ENCODE measurements around the gene AOC3.
A peak's percentile ranks its signal among the peaks of the same experiment; 100 is the strongest.
"Not testable (repeated sequence)": the region's sequence is repeated elsewhere in the genome, so short reads cannot be mapped to it uniquely, and the experiment has no call there.

AOC3 gene

GRCh38 chr17:42894283-42895184, 43.5 kb downstream of the AOC3 start:
- no peak for DNase-seq

GRCh38 chr17:42895185-42895555, 44.2 kb downstream of the AOC3 start:
- DNase-seq, result peak in 1 of 2 donors; percentile 12

GRCh38 chr17:42898147-42898811, 47.3 kb downstream of the AOC3 start:
- no peak for DNase-seq

GRCh38 chr17:42899981-42900380, 49.0 kb downstream of the AOC3 start:
- DNase-seq, result not testable (repeated sequence)

GRCh38 chr17:42900460-42901331, 49.7 kb downstream of the AOC3 start, which contains the start of gene G6PC1:
Gene G6PC1 (plus strand): TSS chr17:42900799. CDS start chr17:42900877, 78 bp downstream.
- peak in 1 of 2 donors; percentile 13 for DNase-seq

- DNase-seq, result peak; percentile 42 to 61
Measured at GRCh38 chr17:42901535-42902229, 50.7 kb downstream of the AOC3 start.

GRCh38 chr17:42904110-42904469, 53.1 kb downstream of the AOC3 start:
- DNase-seq, result no peak

GRCh38 chr17:42906772-42907446, 55.9 kb downstream of the AOC3 start:
- peak; percentile 26 to 28 for DNase-seq

All from inflammatory macrophage (primary cell).